ENCODE results near the gene PDAP1. TPM values are rescaled to one million over a fixed set of nuclear protein-coding genes. Genes with fewer than 3 reads are reported as not detected.

PDAP1 gene
- total and polyA plus RNA-seq, 9 of the 15 experiments (the other 6 are each of a cell fraction or from before 2014, with no cell fraction given), result 10.2 to 315 (median 129) TPM

DNA sequence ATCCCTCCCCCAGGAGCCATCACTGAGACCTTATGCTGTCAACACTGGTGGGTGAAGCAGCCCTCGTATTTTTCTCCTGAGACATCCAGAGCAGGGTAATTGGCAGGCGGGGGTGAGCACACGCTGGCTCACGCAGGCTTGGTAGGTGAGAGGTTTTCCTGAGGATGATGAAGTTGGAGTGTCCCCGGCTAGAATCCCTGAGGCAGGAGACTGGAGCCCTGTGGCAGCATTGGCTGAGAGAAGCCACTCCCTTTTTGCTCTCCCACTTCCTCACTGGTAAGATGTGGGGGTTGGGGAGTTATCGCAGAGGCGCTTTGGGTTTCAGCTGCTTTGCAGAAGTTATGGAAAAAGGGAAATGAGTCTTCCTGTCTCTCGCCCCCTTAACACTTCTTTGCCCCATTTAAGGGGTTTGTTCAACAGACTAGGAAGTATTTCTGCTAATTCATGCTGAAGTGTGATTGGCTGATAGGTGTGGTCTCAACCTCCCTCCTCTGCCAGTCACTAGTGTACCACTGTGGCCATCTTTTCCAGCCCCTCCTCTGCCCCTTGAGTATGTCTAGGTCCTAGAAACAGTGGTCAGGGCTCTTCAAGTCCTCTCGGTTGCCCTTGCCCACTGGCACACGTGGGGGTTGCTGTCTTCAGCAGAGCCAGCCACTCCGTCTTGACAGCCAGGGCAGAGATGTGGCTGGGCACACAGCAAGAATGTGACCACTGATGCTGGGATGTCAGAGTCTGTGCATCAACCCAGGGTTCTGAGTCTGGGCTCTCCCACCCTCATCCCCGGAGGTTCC is 28.2 kb downstream of the PDAP1 start (continued):
- TF ChIP-seq CEBPG (CRISPR knock-in tag; IDR thresholded peaks at IDR 0.05) (no peak), CEBPG (tag; conservative IDR thresholded peaks at IDR 0.05 in 1 of 2, IDR thresholded peaks at IDR 0.05 in 1 of 2) (no peak), ZFPM2 (CRISPR knock-in tag; IDR thresholded peaks at IDR 0.05) (no peak), SPI1 (IDR thresholded peaks at IDR 0.05; ENCODE audit: borderline replicate concordance, low read depth, low read length) (peak; percentile 99), EP300 (IDR thresholded peaks at IDR 0.05; ENCODE audit: low read length) (peak; percentile 64), ELF1 (tag; IDR thresholded peaks at IDR 0.05) (peak; percentile 81), SRF (CRISPR knock-in tag; IDR thresholded peaks at IDR 0.05) (peak in 1 of 2 experiments; percentile 42; a peak in 1 of 4 replicates), LCOR (CRISPR knock-in tag; IDR thresholded peaks at IDR 0.05) (peak; percentile 69), ZNF239 (CRISPR knock-in tag; IDR thresholded peaks at IDR 0.05) (no peak), IFI16 (CRISPR knock-in tag; IDR thresholded peaks at IDR 0.05) (no peak), KHSRP (IDR thresholded peaks at IDR 0.05) (no peak), SREBF2 (CRISPR knock-in tag; IDR thresholded peaks at IDR 0.05) (no peak), SOX6 (IDR thresholded peaks at IDR 0.05) (peak; percentile 36; the same call in 1 of the 2 replicates), FOXA3 (CRISPR knock-in tag; conservative IDR thresholded peaks at IDR 0.05 in 1 of 2, IDR thresholded peaks at IDR 0.05 in 1 of 2) (peak in 1 of 2 experiments; percentile 50; a peak in 1 of 4 replicates)
- TF ChIP-seq, protein P1, sequence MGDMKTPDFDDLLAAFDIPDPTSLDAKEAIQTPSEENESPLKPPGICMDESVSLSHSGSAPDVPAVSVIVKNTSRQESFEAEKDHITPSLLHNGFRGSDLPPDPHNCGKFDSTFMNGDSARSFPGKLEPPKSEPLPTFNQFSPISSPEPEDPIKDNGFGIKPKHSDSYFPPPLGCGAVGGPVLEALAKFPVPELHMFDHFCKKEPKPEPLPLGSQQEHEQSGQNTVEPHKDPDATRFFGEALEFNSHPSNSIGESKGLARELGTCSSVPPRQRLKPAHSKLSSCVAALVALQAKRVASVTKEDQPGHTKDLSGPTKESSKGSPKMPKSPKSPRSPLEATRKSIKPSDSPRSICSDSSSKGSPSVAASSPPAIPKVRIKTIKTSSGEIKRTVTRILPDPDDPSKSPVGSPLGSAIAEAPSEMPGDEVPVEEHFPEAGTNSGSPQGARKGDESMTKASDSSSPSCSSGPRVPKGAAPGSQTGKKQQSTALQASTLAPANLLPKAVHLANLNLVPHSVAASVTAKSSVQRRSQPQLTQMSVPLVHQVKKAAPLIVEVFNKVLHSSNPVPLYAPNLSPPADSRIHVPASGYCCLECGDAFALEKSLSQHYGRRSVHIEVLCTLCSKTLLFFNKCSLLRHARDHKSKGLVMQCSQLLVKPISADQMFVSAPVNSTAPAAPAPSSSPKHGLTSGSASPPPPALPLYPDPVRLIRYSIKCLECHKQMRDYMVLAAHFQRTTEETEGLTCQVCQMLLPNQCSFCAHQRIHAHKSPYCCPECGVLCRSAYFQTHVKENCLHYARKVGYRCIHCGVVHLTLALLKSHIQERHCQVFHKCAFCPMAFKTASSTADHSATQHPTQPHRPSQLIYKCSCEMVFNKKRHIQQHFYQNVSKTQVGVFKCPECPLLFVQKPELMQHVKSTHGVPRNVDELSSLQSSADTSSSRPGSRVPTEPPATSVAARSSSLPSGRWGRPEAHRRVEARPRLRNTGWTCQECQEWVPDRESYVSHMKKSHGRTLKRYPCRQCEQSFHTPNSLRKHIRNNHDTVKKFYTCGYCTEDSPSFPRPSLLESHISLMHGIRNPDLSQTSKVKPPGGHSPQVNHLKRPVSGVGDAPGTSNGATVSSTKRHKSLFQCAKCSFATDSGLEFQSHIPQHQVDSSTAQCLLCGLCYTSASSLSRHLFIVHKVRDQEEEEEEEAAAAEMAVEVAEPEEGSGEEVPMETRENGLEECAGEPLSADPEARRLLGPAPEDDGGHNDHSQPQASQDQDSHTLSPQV (IDR thresholded peaks at IDR 0.05), result peak; percentile 57
- TF ChIP-seq, protein P2, sequence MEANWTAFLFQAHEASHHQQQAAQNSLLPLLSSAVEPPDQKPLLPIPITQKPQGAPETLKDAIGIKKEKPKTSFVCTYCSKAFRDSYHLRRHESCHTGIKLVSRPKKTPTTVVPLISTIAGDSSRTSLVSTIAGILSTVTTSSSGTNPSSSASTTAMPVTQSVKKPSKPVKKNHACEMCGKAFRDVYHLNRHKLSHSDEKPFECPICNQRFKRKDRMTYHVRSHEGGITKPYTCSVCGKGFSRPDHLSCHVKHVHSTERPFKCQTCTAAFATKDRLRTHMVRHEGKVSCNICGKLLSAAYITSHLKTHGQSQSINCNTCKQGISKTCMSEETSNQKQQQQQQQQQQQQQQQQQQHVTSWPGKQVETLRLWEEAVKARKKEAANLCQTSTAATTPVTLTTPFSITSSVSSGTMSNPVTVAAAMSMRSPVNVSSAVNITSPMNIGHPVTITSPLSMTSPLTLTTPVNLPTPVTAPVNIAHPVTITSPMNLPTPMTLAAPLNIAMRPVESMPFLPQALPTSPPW (CRISPR knock-in tag; IDR thresholded peaks at IDR 0.05), result peak; percentile 45; the same call in 1 of the 2 replicates
- TF ChIP-seq, protein P3, sequence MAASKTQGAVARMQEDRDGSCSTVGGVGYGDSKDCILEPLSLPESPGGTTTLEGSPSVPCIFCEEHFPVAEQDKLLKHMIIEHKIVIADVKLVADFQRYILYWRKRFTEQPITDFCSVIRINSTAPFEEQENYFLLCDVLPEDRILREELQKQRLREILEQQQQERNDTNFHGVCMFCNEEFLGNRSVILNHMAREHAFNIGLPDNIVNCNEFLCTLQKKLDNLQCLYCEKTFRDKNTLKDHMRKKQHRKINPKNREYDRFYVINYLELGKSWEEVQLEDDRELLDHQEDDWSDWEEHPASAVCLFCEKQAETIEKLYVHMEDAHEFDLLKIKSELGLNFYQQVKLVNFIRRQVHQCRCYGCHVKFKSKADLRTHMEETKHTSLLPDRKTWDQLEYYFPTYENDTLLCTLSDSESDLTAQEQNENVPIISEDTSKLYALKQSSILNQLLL (CRISPR knock-in tag; IDR thresholded peaks at IDR 0.05; ENCODE audit: borderline replicate concordance), result no peak
- TF ChIP-seq, protein P4, sequence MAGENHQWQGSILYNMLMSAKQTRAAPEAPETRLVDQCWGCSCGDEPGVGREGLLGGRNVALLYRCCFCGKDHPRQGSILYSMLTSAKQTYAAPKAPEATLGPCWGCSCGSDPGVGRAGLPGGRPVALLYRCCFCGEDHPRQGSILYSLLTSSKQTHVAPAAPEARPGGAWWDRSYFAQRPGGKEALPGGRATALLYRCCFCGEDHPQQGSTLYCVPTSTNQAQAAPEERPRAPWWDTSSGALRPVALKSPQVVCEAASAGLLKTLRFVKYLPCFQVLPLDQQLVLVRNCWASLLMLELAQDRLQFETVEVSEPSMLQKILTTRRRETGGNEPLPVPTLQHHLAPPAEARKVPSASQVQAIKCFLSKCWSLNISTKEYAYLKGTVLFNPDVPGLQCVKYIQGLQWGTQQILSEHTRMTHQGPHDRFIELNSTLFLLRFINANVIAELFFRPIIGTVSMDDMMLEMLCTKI (IDR thresholded peaks at IDR 0.05; ENCODE audit: partially characterized antibody), result no peak

Measured in K562 (cell line).